ENCODE data around the gene PMEPA1.

The PMEPA1 gene

GRCh38 chr20:57663681-57664451, 45.9 kb downstream of the PMEPA1 start:
- H3K36me3 ChIP-seq (replicated peaks; ENCODE audit: low read depth, low read length): no peaks in the 10 kb centered on the region
- H4K20me1 ChIP-seq (ENCODE audit: insufficient read depth, low read length): no peaks in the 10 kb centered on the region
- no peaks in the 10 kb centered on the region for H3K79me2 ChIP-seq (ENCODE audit: low read length)
- no peak overlapping the region for H3K4me3 ChIP-seq (ENCODE audit: low read length)
- H3K9ac ChIP-seq (ENCODE audit: low read length): no peak overlapping the region
- TF ChIP-seq EZH2phosphoT487 (IDR thresholded peaks at IDR 0.05; ENCODE audit: low read depth): no peak
- TF ChIP-seq, protein P1, sequence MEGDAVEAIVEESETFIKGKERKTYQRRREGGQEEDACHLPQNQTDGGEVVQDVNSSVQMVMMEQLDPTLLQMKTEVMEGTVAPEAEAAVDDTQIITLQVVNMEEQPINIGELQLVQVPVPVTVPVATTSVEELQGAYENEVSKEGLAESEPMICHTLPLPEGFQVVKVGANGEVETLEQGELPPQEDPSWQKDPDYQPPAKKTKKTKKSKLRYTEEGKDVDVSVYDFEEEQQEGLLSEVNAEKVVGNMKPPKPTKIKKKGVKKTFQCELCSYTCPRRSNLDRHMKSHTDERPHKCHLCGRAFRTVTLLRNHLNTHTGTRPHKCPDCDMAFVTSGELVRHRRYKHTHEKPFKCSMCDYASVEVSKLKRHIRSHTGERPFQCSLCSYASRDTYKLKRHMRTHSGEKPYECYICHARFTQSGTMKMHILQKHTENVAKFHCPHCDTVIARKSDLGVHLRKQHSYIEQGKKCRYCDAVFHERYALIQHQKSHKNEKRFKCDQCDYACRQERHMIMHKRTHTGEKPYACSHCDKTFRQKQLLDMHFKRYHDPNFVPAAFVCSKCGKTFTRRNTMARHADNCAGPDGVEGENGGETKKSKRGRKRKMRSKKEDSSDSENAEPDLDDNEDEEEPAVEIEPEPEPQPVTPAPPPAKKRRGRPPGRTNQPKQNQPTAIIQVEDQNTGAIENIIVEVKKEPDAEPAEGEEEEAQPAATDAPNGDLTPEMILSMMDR (IDR thresholded peaks at IDR 0.05; ENCODE audit: low read depth, low read length): no peak
- no peak overlapping the region for H3K4me2 ChIP-seq (ENCODE audit: low read length)
- H3K27ac ChIP-seq (ENCODE audit: low read length): no peak overlapping the region
- no peak overlapping the region for H2AFZ ChIP-seq (ENCODE audit: low read depth, low read length)
- H3K4me1 ChIP-seq (ENCODE audit: low read length): no peaks in the 10 kb centered on the region
- no peaks in the 10 kb centered on the region for H3K9me3 ChIP-seq (ENCODE audit: insufficient read depth, low read length)
- H3K27me3 ChIP-seq (ENCODE audit: low read depth, low read length): peaks cover 35% of the 10 kb centered on the region

DNA sequence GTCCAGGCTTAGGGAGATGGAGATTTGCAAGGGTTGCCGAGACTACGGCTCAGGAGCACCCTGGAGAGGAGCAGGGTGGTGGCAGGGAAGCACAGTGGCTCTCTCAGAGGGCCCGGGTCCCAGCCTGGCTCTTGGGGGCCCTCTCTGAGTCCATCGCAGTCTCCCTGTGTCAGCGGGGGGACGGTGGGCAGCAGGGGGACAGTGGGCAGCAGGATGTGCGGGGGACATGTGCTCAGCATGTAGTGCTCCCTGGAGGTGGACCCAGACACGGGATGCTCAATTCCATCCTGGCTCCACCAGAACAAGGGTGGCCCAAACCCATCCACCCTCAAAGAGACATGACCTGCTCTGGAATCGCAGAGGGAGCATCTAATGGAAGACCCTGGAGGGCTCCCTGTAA, 46.6 kb downstream of the PMEPA1 start:
- H3K4me3 ChIP-seq (ENCODE audit: low read length): no peak overlapping the region
- no peak overlapping the region for H2AFZ ChIP-seq (ENCODE audit: low read depth, low read length)
- H3K27me3 ChIP-seq (ENCODE audit: low read depth, low read length): peaks cover 34% of the 10 kb centered on the region
- H3K36me3 ChIP-seq (replicated peaks; ENCODE audit: low read depth, low read length): no peaks in the 10 kb centered on the region
- H3K27ac ChIP-seq (ENCODE audit: low read length): no peak overlapping the region
- no peaks in the 10 kb centered on the region for H3K4me1 ChIP-seq (ENCODE audit: low read length)
- no peak for TF ChIP-seq EZH2phosphoT487 (IDR thresholded peaks at IDR 0.05; ENCODE audit: low read depth)
- TF ChIP-seq, protein P1 (IDR thresholded peaks at IDR 0.05; ENCODE audit: low read depth, low read length): no peak
- H3K9ac ChIP-seq (ENCODE audit: low read length): no peak overlapping the region
- no peaks in the 10 kb centered on the region for H3K79me2 ChIP-seq (ENCODE audit: low read length)
- H3K9me3 ChIP-seq (ENCODE audit: insufficient read depth, low read length): no peaks in the 10 kb centered on the region
- H3K4me2 ChIP-seq (ENCODE audit: low read length): no peak overlapping the region
- no peaks in the 10 kb centered on the region for H4K20me1 ChIP-seq (ENCODE audit: insufficient read depth, low read length)

GRCh38 chr20:57662456-57663240, 47.2 kb downstream of the PMEPA1 start:
- H3K4me1 ChIP-seq (ENCODE audit: low read length): no peaks in the 10 kb centered on the region
- no peaks in the 10 kb centered on the region for H3K9me3 ChIP-seq (ENCODE audit: insufficient read depth, low read length)
- no peaks in the 10 kb centered on the region for H3K36me3 ChIP-seq (replicated peaks; ENCODE audit: low read depth, low read length)
- H3K27ac ChIP-seq (ENCODE audit: low read length): no peak overlapping the region
- no peak overlapping the region for H3K9ac ChIP-seq (ENCODE audit: low read length)
- H4K20me1 ChIP-seq (ENCODE audit: insufficient read depth, low read length): no peaks in the 10 kb centered on the region
- H3K79me2 ChIP-seq (ENCODE audit: low read length): no peaks in the 10 kb centered on the region
- no peak overlapping the region for H2AFZ ChIP-seq (ENCODE audit: low read depth, low read length)
- no peak overlapping the region for H3K4me2 ChIP-seq (ENCODE audit: low read length)
- no peak overlapping the region for H3K4me3 ChIP-seq (ENCODE audit: low read length)
- peaks cover 34% of the 10 kb centered on the region for H3K27me3 ChIP-seq (ENCODE audit: low read depth, low read length)
- no peak for TF ChIP-seq EZH2phosphoT487 (IDR thresholded peaks at IDR 0.05; ENCODE audit: low read depth)
- TF ChIP-seq, protein P1 (IDR thresholded peaks at IDR 0.05; ENCODE audit: low read depth, low read length): no peak

DNA sequence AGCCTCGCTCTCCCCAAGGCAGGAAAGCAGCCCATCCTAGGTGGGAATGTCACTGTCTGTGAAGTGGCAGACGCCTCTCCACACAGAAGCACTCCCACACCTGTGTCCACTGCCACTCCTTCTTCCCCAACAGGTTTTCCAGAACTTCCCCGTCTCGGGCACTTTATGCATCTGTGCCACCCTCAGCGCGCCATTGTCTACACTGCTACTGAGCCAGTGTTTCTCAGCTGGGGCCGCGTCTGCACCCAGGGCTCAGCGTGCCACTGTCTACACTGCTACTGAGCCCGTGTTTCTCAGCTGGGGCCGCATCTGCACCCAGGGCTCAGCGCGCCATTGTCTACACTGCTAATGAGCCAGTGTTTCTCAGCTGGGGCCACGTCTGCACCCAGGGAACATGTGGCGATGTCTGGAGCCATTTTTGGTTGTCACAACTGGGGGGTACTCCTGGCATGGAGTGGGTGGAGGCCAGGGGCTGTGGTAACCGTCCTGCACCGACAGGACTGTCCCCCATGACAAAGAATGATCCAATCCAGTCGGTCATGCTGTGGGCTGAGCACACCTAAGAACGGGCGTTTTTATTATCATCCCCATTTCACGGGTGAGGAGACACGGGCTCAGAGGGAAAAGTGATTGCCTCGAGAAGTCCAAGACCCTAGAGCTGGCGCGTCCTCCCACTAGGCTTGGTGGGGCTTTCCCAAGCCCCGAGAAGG, 47.9 kb downstream of the PMEPA1 start:
- Histone ChIP-seq H2AFZ (ENCODE audit: low read depth, low read length) (no peak overlapping the region), H3K4me1 (ENCODE audit: low read length) (no peaks in the 10 kb centered on the region), H3K4me3 (ENCODE audit: low read length) (no peak overlapping the region), H3K36me3 (replicated peaks; ENCODE audit: low read depth, low read length) (no peaks in the 10 kb centered on the region), H3K9me3 (ENCODE audit: insufficient read depth, low read length) (no peaks in the 10 kb centered on the region), H3K4me2 (ENCODE audit: low read length) (no peak overlapping the region), H3K79me2 (ENCODE audit: low read length) (no peaks in the 10 kb centered on the region), H3K9ac (ENCODE audit: low read length) (no peak overlapping the region), H3K27ac (ENCODE audit: low read length) (no peak overlapping the region), H3K27me3 (ENCODE audit: low read depth, low read length) (peaks cover 40% of the 10 kb centered on the region), H4K20me1 (ENCODE audit: insufficient read depth, low read length) (no peaks in the 10 kb centered on the region)
- TF ChIP-seq EZH2phosphoT487 (IDR thresholded peaks at IDR 0.05; ENCODE audit: low read depth): no peak
- TF ChIP-seq, protein P1 (IDR thresholded peaks at IDR 0.05; ENCODE audit: low read depth, low read length): no peak

Data from OCI-LY3 (cell line).